Measurements from ENCODE around the gene NACC2.

DNA sequence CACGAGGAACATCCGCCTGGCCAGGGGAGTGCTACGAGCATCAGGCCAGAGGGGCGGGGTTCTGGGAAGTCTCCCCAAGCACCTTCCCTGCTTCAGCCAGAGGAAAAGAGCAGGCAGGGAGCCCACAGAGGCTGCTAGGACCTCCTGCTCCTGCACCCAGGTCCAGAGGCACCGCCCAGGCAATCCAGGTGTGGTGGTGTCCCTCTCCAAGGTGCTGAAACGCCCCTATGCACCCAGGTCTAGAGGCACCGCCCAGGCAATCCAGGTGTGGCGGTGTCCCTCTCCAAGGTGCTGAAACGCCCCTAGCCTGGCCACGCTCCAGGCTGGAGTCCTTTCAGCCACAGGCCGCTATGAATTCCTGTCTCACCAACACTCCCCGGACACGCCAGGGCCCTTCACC is 123.2 kb downstream of the NACC2 start:
- TF ChIP-seq EZH2 (IDR thresholded peaks at IDR 0.05; ENCODE audit: low read depth, unreplicated experiment): no peak
- peak; percentile 58 for TF ChIP-seq CREB1 (CRISPR knock-in tag; IDR thresholded peaks at IDR 0.05; ENCODE audit: low read depth)
- TF ChIP-seq, protein P1, sequence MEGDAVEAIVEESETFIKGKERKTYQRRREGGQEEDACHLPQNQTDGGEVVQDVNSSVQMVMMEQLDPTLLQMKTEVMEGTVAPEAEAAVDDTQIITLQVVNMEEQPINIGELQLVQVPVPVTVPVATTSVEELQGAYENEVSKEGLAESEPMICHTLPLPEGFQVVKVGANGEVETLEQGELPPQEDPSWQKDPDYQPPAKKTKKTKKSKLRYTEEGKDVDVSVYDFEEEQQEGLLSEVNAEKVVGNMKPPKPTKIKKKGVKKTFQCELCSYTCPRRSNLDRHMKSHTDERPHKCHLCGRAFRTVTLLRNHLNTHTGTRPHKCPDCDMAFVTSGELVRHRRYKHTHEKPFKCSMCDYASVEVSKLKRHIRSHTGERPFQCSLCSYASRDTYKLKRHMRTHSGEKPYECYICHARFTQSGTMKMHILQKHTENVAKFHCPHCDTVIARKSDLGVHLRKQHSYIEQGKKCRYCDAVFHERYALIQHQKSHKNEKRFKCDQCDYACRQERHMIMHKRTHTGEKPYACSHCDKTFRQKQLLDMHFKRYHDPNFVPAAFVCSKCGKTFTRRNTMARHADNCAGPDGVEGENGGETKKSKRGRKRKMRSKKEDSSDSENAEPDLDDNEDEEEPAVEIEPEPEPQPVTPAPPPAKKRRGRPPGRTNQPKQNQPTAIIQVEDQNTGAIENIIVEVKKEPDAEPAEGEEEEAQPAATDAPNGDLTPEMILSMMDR (conservative IDR thresholded peaks at IDR 0.05; ENCODE audit: low read depth in 2 of 2): no peak
- TF ChIP-seq, protein P2, sequence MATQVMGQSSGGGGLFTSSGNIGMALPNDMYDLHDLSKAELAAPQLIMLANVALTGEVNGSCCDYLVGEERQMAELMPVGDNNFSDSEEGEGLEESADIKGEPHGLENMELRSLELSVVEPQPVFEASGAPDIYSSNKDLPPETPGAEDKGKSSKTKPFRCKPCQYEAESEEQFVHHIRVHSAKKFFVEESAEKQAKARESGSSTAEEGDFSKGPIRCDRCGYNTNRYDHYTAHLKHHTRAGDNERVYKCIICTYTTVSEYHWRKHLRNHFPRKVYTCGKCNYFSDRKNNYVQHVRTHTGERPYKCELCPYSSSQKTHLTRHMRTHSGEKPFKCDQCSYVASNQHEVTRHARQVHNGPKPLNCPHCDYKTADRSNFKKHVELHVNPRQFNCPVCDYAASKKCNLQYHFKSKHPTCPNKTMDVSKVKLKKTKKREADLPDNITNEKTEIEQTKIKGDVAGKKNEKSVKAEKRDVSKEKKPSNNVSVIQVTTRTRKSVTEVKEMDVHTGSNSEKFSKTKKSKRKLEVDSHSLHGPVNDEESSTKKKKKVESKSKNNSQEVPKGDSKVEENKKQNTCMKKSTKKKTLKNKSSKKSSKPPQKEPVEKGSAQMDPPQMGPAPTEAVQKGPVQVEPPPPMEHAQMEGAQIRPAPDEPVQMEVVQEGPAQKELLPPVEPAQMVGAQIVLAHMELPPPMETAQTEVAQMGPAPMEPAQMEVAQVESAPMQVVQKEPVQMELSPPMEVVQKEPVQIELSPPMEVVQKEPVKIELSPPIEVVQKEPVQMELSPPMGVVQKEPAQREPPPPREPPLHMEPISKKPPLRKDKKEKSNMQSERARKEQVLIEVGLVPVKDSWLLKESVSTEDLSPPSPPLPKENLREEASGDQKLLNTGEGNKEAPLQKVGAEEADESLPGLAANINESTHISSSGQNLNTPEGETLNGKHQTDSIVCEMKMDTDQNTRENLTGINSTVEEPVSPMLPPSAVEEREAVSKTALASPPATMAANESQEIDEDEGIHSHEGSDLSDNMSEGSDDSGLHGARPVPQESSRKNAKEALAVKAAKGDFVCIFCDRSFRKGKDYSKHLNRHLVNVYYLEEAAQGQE (IDR thresholded peaks at IDR 0.05; ENCODE audit: unreplicated experiment): peak; percentile 98
- no peak for TF ChIP-seq NANOG (IDR thresholded peaks at IDR 0.05; ENCODE audit: borderline replicate concordance)
- TF ChIP-seq POLR2AphosphoS5 (IDR thresholded peaks at IDR 0.05; ENCODE audit: low read depth): no peak
- no peak for TF ChIP-seq EZH2phosphoT487 (IDR thresholded peaks at IDR 0.05; ENCODE audit: unreplicated experiment)
- TF ChIP-seq STAT1 (IDR thresholded peaks at IDR 0.05; ENCODE audit: unreplicated experiment): no peak
- TF ChIP-seq, protein P3, sequence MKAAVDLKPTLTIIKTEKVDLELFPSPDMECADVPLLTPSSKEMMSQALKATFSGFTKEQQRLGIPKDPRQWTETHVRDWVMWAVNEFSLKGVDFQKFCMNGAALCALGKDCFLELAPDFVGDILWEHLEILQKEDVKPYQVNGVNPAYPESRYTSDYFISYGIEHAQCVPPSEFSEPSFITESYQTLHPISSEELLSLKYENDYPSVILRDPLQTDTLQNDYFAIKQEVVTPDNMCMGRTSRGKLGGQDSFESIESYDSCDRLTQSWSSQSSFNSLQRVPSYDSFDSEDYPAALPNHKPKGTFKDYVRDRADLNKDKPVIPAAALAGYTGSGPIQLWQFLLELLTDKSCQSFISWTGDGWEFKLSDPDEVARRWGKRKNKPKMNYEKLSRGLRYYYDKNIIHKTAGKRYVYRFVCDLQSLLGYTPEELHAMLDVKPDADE (IDR thresholded peaks at IDR 0.05): 0 out of 2 replicates have a peak, but pooled peaks have one; percentile 17
